ENCODE data around the gene WDR59. TPM values are rescaled to one million over a fixed set of nuclear protein-coding genes. Genes with fewer than 3 reads are reported as not detected.

The WDR59 gene
- total and polyA plus RNA-seq, 2 donors (not counting 3 experiments of a cell fraction or from before 2014, with no cell fraction given): 51.1 to 60.0 TPM

DNA sequence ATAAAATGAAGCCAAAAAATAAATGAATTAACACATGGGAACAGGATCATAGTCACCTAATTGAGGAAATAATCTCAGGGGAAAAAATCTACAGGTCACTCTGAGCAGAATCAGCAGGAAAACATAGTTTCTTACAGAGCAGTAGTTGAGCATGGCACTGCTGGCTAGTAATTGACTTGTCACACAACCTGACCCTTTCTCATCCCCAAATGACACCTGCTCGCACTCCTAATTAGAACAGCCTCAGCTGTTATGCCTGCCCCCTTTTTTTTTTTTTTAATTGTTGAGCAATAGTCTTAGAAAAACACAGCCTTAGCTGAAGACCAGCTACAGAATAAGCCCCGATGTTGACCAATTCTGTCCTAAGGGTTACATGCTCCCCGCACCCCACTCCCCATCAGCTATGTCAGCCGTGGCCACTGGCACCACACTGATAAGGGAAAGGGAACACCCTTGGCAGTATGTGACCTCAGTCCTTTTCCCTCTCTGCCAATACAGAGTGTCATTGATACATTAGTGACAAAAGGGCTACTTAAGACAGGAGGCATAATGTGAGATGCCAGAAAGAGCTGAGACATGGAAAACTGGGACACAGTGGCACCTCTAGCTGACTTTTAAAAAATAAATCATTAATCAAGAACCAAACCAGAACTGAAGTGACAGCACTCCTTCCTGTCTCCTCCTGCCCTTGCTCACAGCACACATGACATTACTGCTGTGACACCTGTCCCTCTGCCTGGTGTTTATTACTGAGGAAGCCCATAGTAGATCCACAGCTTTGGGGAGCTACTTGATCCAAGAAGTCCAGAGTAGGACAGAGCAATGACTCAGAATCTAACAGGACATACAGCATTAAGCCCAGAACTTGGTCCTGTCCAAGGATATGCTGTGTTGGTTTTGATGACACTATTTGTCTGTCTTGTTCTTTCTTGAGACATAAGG is 41.7 kb downstream of the WDR59 start:
- intact Hi-C loops (cut with micrococcal nuclease) (no loop called here), dilution Hi-C loops (cut with MboI; ENCODE audit: extremely low pct_ligation_motif_present, low sequenced_read_pairs) (no loop called here)
- DNase-seq (ENCODE audit: low read depth, low spot score): no peak
- Histone ChIP-seq H3K36me3 (ENCODE audit: control insufficient read depth in 2 of 2, extremely low read depth in 1 of 2, insufficient read depth in 2 of 2, low read length in 2 of 2) (peaks cover 3 to 10% of the 10 kb centered on the region in 2 experiments), H3K9ac (replicated peaks; ENCODE audit: extremely low read depth, insufficient read depth, low read length) (no peak overlapping the region), H2AFZ (ENCODE audit: low read depth, low read length) (no peak overlapping the region), H3K9me3 (replicated peaks; ENCODE audit: control insufficient read depth, insufficient read depth, low read length) (no peaks in the 10 kb centered on the region), H3K9me1 (replicated peaks; ENCODE audit: control insufficient read depth, extremely low read depth, insufficient read depth, low read length) (no peaks in the 10 kb centered on the region), H3K4me2 (ENCODE audit: insufficient read depth, low read length) (no peak overlapping the region), H3K79me2 (ENCODE audit: control insufficient read depth, insufficient read depth, low read length) (no peaks in the 10 kb centered on the region), H3K4me3 (replicated peaks in 1 of 3; ENCODE audit: insufficient read depth in 1 of 3, low read depth in 1 of 3, low read length in 3 of 3) (no peak overlapping the region), H3K4me1 (ENCODE audit: control insufficient read depth, extremely low read depth, insufficient read depth, low read length) (no peaks in the 10 kb centered on the region), H3K27me3 (ENCODE audit: control insufficient read depth in 2 of 2, insufficient read depth in 2 of 2, low read length in 2 of 2) (no peaks in the 10 kb centered on the region), H4K20me1 (replicated peaks; ENCODE audit: control insufficient read depth, extremely low read depth, insufficient read depth, low read length) (no peaks in the 10 kb centered on the region), H3K27ac (ENCODE audit: insufficient read depth, low read depth, low read length) (no peak overlapping the region)
- ChIA-PET CTCF (interaction anchor here (1.3 kb wide), 1 partner anchor 168 kb away, joined by 4 read pairs; no protein-coding TSS in a partner anchor), POLR2A (no interaction called here)
- no TSS peak for BruUV-seq (replicated peaks)
- no peak for FAIRE-seq
- TF ChIP-seq EZH2 (IDR thresholded peaks at IDR 0.05; ENCODE audit: borderline replicate concordance, low read depth, low read length, severe bottlenecking) (no peak), GATA2 (IDR thresholded peaks at IDR 0.05; ENCODE audit: insufficient read depth, insufficient read length, low read depth, low read length) (no peak), MYC (IDR thresholded peaks at IDR 0.05; ENCODE audit: low read depth, low read length) (no peak), FOS (IDR thresholded peaks at IDR 0.05; ENCODE audit: borderline replicate concordance, insufficient read depth, low read length) (no peak), POLR2A (IDR thresholded peaks at IDR 0.05; ENCODE audit: low read depth, low read length) (no peak), POLR2AphosphoS5 (IDR thresholded peaks at IDR 0.05; ENCODE audit: insufficient read depth, low read depth, low read length) (no peak), JUN (IDR thresholded peaks at IDR 0.05; ENCODE audit: borderline replicate concordance, insufficient read depth, insufficient read length, low read depth) (no peak)
- TF ChIP-seq, protein P1, sequence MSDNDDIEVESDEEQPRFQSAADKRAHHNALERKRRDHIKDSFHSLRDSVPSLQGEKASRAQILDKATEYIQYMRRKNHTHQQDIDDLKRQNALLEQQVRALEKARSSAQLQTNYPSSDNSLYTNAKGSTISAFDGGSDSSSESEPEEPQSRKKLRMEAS (IDR thresholded peaks at IDR 0.05; ENCODE audit: insufficient read depth, insufficient read length): no peak
- TF ChIP-seq, protein P2, sequence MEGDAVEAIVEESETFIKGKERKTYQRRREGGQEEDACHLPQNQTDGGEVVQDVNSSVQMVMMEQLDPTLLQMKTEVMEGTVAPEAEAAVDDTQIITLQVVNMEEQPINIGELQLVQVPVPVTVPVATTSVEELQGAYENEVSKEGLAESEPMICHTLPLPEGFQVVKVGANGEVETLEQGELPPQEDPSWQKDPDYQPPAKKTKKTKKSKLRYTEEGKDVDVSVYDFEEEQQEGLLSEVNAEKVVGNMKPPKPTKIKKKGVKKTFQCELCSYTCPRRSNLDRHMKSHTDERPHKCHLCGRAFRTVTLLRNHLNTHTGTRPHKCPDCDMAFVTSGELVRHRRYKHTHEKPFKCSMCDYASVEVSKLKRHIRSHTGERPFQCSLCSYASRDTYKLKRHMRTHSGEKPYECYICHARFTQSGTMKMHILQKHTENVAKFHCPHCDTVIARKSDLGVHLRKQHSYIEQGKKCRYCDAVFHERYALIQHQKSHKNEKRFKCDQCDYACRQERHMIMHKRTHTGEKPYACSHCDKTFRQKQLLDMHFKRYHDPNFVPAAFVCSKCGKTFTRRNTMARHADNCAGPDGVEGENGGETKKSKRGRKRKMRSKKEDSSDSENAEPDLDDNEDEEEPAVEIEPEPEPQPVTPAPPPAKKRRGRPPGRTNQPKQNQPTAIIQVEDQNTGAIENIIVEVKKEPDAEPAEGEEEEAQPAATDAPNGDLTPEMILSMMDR (IDR thresholded peaks at IDR 0.05; ENCODE audit: extremely low read depth in 1 of 2, insufficient read depth in 1 of 2, low read depth in 1 of 2, low read length in 2 of 2): no peak
